Stimulated activated CD4-positive, alpha-beta T cell treated with anti-CD3 and anti-CD28 coated beads, Interleukin-2, amount 100 ng/mL, for 48 hours (primary cell): ENCODE data around the gene CTIF.
"Not testable (repeated sequence)": the region's sequence is repeated elsewhere in the genome, so short reads cannot be mapped to it uniquely, and the experiment has no call there.

Experiments used
- DNase-seq, 2 donors: peaks; one replicate each; pipeline ENCODE4 v3.0.0-alpha.2; 2020

The CTIF gene

GRCh38 chr18:48811977-48812451, 273.2 kb downstream of the CTIF start:
- DNase-seq = not testable (repeated sequence)

GRCh38 chr18:48813321-48813720, 274.5 kb downstream of the CTIF start:
- no peak for DNase-seq

- DNase-seq = no peak
Measured at GRCh38 chr18:48813833-48814489, 275.1 kb downstream of the CTIF start.

- DNase-seq = no peak
Measured at GRCh38 chr18:48814490-48815178, 275.8 kb downstream of the CTIF start.

- DNase-seq = no peak
Measured at GRCh38 chr18:48815179-48815515, 276.3 kb downstream of the CTIF start.

- DNase-seq = no peak
Measured at GRCh38 chr18:48815581-48816324, 276.9 kb downstream of the CTIF start.

GRCh38 chr18:48816554-48816953, 277.7 kb downstream of the CTIF start:
- no peak for DNase-seq

- DNase-seq = no peak
Measured at GRCh38 chr18:48817021-48817461, 278.2 kb downstream of the CTIF start.

- no peak for DNase-seq
Measured at GRCh38 chr18:48818329-48819254, 279.8 kb downstream of the CTIF start.

- DNase-seq = no peak
Measured at GRCh38 chr18:48819276-48819675, 280.4 kb downstream of the CTIF start.

GRCh38 chr18:48819781-48820482, 281.1 kb downstream of the CTIF start:
- DNase-seq = no peak

- no peak for DNase-seq
Measured at GRCh38 chr18:48820483-48821250, 281.8 kb downstream of the CTIF start.

GRCh38 chr18:48821251-48821590, 282.4 kb downstream of the CTIF start:
- no peak for DNase-seq

- no peak for DNase-seq
Measured at GRCh38 chr18:48821845-48822244, 283.0 kb downstream of the CTIF start.

GRCh38 chr18:48824231-48824970, 285.6 kb downstream of the CTIF start:
- DNase-seq = no peak

GRCh38 chr18:48825101-48825745, 286.4 kb downstream of the CTIF start:
- no peak for DNase-seq

GRCh38 chr18:48826271-48826670, 287.4 kb downstream of the CTIF start:
- no peak for DNase-seq

- DNase-seq = no peak
Measured at GRCh38 chr18:48826806-48827205, 288.0 kb downstream of the CTIF start.

- no peak for DNase-seq
Measured at GRCh38 chr18:48827291-48828193, 288.7 kb downstream of the CTIF start.
